Activated CD4-positive, alpha-beta T cell treated with anti-CD3 and anti-CD28 coated beads, Interleukin-2, amount 10 ng/mL, durations not matched to agents 24 days and 14 days (primary cell): ENCODE data around the gene PEX1. TPM values are rescaled to one million over a fixed set of nuclear protein-coding genes. Genes with fewer than 3 reads are reported as not detected.

Experiments used
- DNase-seq: peaks from one replicate; pipeline ENCODE4 v3.0.0; 2022
- H3K27ac Mint-ChIP-seq: one replicate; pipeline ENCODE4 v1.8.0; 2022; ENCODE audit warnings: mild to moderate bottlenecking, mixed read lengths
- H3K27me3 Mint-ChIP-seq: one replicate; pipeline ENCODE4 v1.8.0; 2022; ENCODE audit warnings: mixed read lengths
- H3K36me3 Mint-ChIP-seq: one replicate; pipeline ENCODE4 v1.8.0; 2022; ENCODE audit warnings: low read depth, mild to moderate bottlenecking, mixed read lengths
- H3K4me1 Mint-ChIP-seq: one replicate; pipeline ENCODE4 v1.8.0; 2021; ENCODE audit warnings: mixed read lengths
- H3K4me3 Mint-ChIP-seq: one replicate; pipeline ENCODE4 v1.8.0; 2022; ENCODE audit warnings: mild to moderate bottlenecking, moderate library complexity, mixed read lengths
- H3K9me3 Mint-ChIP-seq: one replicate; pipeline ENCODE4 v1.8.0; 2021; ENCODE audit warnings: mixed read lengths
- intact Hi-C: fragments of 100-400 bp; cut with micrococcal nuclease; formaldehyde crosslinking; loops from one replicate; pipeline ENCODE4 v1.15.1; 2023
- total RNA-seq: library from RNA; stranded (reverse); gene quantifications from 2 replicates; pipeline ENCODE4 v1.2.3, GENCODE V29; 2022

Gene PEX1
- total RNA-seq, 1 donor from 2014 or later = 14.4 TPM

DNA sequence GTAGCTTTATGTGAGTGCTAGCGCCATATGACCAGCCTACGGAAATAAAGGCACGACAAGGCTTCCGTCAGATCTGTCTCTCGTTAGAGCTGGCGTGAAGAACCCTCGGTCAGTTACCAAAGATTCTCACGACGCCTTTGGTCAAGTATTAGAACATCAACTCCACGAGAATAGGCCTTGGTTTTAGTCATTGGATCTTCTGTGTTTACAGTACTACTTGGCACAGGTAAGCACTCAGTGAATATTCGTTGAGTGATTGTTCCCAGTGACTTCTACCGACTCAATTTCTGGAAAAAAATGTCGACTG is 591 bp upstream of the PEX1 start:
- Mint-ChIP-seq H3K4me1 (peaks cover 22% of the 10 kb centered on the region), H3K4me3 (peak overlapping the region; percentile 98), H3K27me3 (peaks cover 2% of the 10 kb centered on the region), H3K9me3 (peaks cover 4% of the 10 kb centered on the region), H3K36me3 (peaks cover 34% of the 10 kb centered on the region), H3K27ac (peak overlapping the region; percentile 98)
- intact Hi-C loops = loop anchor here (1.0 to 5.0 kb wide), 13 partner anchors 43 to 1473 kb away; partner anchors contain the start of genes AKAP9, ANKIB1, BET1 and CYP51A1
- no peak for DNase-seq

DNA sequence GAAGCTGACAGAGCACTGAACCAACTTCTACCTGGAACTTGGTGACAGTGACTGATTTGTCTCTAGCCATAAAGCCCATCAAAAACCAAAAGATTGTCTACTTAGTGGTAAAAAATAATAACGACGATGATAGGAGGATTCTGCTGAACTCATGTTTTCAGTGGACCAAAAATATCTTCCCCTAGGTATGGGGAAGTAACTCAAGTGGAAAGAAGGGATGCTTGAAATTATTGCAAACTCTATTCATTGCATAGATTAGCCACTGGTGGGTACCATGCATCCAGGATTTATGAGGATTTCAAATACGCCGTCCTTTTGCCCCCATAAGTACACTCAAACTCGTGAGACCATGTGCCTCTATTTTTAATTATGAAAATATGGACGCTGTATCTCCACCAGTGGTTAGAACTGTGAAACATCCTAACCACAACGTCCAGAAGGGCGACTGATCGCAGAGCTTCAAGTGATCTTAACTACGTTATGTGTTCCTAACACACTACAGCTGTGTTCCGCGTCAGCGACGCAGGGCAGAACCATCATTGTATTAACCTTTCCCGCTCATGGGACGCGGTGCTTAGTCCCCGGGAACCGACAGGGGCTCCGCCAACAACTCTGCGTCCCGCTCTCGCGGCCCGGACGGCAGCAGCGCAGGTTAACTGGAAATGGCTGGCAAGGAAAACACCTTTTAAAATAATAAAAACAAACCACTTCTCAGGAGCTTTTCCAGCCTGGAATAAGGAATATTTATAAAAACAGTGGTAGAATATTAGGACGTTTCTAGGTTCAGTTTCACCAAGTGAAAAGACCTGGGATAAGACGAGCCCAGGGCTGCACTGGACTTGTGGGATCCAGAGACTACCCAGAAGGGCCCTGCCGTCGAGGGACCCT is 776 bp downstream of the PEX1 start:
- Mint-ChIP-seq H3K27me3 (peaks cover 2% of the 10 kb centered on the region), H3K36me3 (peaks cover 23% of the 10 kb centered on the region), H3K4me3 (peak overlapping the region; percentile 98), H3K27ac (peak overlapping the region; percentile 83), H3K4me1 (peaks cover 22% of the 10 kb centered on the region), H3K9me3 (peaks cover 4% of the 10 kb centered on the region)
- peak; percentile 86 for DNase-seq
- intact Hi-C loops = loop anchor here (1.0 to 5.0 kb wide), 13 partner anchors 45 to 1475 kb away; partner anchors contain the start of genes AKAP9, ANKIB1, BET1 and CYP51A1

DNA sequence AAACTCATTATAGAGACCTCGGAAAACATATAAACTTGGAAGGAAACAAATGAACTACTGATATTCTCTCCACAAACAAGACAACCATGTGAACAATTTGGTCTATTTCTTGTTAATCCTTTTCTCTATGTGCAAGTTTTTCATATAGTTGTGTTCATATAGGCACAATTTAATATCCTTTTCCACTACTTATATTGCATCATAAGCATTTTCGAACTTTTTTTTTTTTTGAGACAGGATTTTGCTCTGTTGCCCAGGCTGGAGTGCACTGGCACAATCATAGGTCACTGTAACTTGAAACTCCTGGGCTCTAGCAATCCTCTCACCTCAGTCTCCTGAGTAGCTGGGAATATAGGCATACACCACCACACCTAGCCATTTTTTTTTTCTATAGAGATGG is 5.2 kb downstream of the PEX1 start:
- Mint-ChIP-seq H3K27ac (no peak overlapping the region), H3K4me3 (no peak overlapping the region), H3K4me1 (peaks cover 12% of the 10 kb centered on the region), H3K36me3 (peaks cover 2% of the 10 kb centered on the region), H3K27me3 (no peaks in the 10 kb centered on the region), H3K9me3 (no peaks in the 10 kb centered on the region)
- DNase-seq = no peak
- intact Hi-C loops = no loop called here

DNA sequence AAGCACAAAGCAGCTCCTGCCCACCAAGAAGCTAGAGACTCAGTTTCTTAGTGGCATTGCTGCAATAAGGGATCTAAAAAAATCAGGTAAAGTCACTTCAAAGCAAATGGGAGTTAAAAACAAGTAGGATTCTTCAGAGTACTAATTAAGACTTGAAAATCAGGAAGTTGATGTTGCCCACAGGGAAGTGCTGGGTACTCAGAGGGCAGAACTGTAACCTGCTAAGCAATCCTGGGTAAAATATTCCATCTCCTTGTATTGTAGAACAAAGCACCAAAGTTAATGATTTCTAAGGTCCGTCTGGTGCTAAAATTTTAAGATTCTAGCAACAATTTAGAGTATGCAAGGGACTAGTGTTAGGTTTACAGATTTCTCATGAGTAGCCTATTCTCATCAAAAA is 8.3 kb downstream of the PEX1 start:
- H3K4me3 Mint-ChIP-seq = no peak overlapping the region
- intact Hi-C loops = no loop called here
- H3K36me3 Mint-ChIP-seq = peaks cover 13% of the 10 kb centered on the region
- H3K27ac Mint-ChIP-seq = no peak overlapping the region
- H3K9me3 Mint-ChIP-seq = no peaks in the 10 kb centered on the region
- DNase-seq = no peak
- H3K27me3 Mint-ChIP-seq = no peaks in the 10 kb centered on the region
- H3K4me1 Mint-ChIP-seq = peaks cover 2% of the 10 kb centered on the region

DNA sequence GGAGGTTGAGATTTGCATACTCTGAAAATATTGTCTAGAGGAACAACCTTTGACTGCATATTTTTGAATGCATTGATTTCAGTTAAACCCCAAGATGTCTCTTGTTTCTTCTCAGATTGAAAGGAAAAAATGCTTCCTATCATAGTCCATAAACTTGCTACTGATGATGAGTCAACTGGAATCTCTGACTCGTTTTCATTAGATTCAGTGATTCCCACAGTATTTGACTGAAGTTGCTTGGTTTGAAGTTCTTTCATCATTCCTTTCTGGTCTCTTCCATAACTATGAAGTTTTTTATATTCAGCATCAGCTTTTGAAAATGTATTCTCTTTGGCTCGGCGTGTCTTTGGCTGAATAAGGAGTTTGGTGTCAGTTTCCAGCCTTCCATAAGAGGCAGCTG is 10.7 kb downstream of the PEX1 start:
- H3K27ac Mint-ChIP-seq = no peak overlapping the region
- H3K4me3 Mint-ChIP-seq = no peak overlapping the region
- intact Hi-C loops = no loop called here
- no peaks in the 10 kb centered on the region for H3K27me3 Mint-ChIP-seq
- H3K36me3 Mint-ChIP-seq = peaks cover 20% of the 10 kb centered on the region
- DNase-seq = no peak
- H3K9me3 Mint-ChIP-seq = no peaks in the 10 kb centered on the region
- H3K4me1 Mint-ChIP-seq = peaks cover 2% of the 10 kb centered on the region

DNA sequence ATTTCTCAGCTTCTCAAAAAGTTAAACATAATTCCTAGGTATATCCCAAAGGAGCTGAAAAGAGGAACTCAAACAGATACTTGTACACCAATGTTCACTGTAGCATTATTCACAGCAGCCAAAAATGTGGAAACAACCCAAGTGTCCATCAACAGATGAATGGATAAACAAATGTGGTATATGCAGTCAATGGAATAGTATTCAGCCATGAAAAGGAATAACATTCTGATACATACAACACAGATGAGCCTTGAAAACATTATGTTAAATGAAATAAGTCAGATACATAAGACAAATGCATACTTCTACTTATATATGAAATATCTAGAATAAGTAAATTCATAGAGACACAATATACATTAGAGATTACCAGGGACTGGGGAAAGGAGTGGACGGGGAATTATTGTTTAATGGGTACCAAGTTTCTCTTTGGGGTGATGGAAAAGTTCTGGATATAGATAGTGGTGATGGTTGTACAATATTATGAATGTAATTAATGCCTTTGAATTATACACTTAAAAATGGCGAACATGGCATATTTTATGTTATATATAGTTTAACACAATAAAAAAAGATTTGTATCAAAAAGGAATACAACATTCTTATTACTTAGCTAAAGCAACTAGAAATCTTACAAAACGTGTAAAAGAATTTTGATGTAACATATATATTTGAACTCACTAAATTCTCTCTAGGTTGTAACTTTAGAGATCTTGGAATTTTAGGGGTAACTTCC is 15.0 kb downstream of the PEX1 start:
- peaks cover 18% of the 10 kb centered on the region for H3K36me3 Mint-ChIP-seq
- H3K27ac Mint-ChIP-seq = no peak overlapping the region
- peaks cover 2% of the 10 kb centered on the region for H3K4me1 Mint-ChIP-seq
- no peaks in the 10 kb centered on the region for H3K27me3 Mint-ChIP-seq
- H3K4me3 Mint-ChIP-seq = no peak overlapping the region
- H3K9me3 Mint-ChIP-seq = no peaks in the 10 kb centered on the region
- intact Hi-C loops = no loop called here
- no peak for DNase-seq

DNA sequence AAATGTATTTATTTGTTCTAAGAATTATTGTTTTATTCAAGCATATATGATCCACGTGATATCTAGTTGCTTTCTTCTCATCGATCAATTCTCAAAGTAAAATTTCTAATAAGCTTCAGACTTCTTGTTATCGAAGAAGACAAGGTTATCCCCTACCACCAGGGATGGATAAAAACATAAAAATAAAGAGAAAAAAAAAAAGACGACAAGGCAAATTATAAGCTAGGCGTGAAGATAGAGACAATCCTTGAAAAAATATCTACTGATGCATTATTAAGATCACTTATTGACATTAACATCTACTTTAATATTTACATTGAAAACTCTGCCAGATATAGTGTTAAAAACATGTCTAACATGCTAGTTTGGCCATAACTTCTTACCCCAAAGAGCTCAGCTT is 19.4 kb downstream of the PEX1 start:
- peaks cover 2% of the 10 kb centered on the region for H3K4me1 Mint-ChIP-seq
- H3K27ac Mint-ChIP-seq = no peak overlapping the region
- H3K27me3 Mint-ChIP-seq = no peaks in the 10 kb centered on the region
- H3K9me3 Mint-ChIP-seq = no peaks in the 10 kb centered on the region
- intact Hi-C loops = no loop called here
- no peak overlapping the region for H3K4me3 Mint-ChIP-seq
- peaks cover 12% of the 10 kb centered on the region for H3K36me3 Mint-ChIP-seq
- DNase-seq = no peak

DNA sequence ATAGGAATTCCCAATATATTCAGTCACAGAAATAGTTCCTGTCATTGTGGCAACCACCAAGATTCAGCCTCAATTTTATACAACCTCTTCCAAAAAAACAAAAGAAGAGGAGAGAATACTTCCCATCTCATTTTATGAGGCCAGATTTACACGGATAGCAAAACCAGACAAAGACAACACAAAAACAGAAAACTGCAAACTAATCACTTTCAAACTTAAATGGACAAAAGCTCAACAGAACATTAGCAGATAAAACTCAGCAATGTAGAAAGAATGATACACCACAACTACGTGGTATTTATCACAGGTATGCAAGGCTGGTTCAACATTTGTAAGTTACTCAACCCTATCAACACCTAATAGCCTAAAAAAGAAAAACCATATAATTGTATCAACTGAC is 22.0 kb downstream of the PEX1 start:
- no peak overlapping the region for H3K27ac Mint-ChIP-seq
- H3K36me3 Mint-ChIP-seq = peaks cover 15% of the 10 kb centered on the region
- no peaks in the 10 kb centered on the region for H3K9me3 Mint-ChIP-seq
- H3K4me1 Mint-ChIP-seq = peaks cover 8% of the 10 kb centered on the region
- no peak for DNase-seq
- no peaks in the 10 kb centered on the region for H3K27me3 Mint-ChIP-seq
- H3K4me3 Mint-ChIP-seq = no peak overlapping the region
- intact Hi-C loops = no loop called here

DNA sequence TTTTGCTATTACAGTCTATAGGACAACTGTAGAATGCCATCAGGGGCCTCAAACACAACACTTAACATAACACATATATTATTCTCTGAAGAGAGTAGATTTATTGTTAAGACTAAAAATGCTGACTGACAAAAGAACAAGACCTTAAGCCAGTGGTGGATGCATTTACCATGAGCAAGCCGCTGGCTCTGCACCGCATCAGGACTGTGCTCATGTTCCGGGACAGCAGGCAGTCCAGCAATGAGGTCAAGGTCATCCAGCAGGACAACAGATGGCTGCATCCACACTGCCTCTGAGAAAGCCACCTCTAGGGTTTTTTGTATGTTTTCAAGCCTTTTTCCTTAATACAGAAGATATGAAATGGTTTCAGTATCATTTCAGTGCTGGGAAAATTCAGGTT is 23.8 kb downstream of the PEX1 start:
- no peak overlapping the region for H3K4me3 Mint-ChIP-seq
- H3K27me3 Mint-ChIP-seq = no peaks in the 10 kb centered on the region
- DNase-seq = no peak
- peaks cover 8% of the 10 kb centered on the region for H3K4me1 Mint-ChIP-seq
- no peaks in the 10 kb centered on the region for H3K9me3 Mint-ChIP-seq
- no peak overlapping the region for H3K27ac Mint-ChIP-seq
- intact Hi-C loops = no loop called here
- H3K36me3 Mint-ChIP-seq = peaks cover 23% of the 10 kb centered on the region

DNA sequence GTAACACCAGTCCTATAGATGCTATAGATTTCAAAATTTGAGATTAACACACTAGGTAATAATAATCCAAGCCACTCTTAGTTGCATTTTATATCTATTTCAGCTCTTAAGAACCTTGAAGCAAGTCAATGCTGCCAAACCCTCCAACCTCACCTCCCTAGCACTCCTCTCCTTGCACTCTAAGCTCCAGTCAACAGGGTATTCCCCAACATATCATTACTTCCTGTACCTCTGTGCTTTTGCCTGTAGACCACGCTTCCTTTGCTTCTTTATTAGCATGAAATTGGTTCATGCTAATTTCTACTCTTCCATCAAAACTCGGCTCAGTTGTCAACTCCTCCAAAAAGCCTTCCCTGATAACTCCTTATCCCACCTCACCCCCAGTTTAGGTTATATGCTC is 24.6 kb downstream of the PEX1 start:
- intact Hi-C loops = no loop called here
- no peak overlapping the region for H3K27ac Mint-ChIP-seq
- peaks cover 27% of the 10 kb centered on the region for H3K36me3 Mint-ChIP-seq
- H3K4me3 Mint-ChIP-seq = no peak overlapping the region
- peaks cover 8% of the 10 kb centered on the region for H3K4me1 Mint-ChIP-seq
- no peaks in the 10 kb centered on the region for H3K9me3 Mint-ChIP-seq
- DNase-seq = peak; percentile 53
- no peaks in the 10 kb centered on the region for H3K27me3 Mint-ChIP-seq

DNA sequence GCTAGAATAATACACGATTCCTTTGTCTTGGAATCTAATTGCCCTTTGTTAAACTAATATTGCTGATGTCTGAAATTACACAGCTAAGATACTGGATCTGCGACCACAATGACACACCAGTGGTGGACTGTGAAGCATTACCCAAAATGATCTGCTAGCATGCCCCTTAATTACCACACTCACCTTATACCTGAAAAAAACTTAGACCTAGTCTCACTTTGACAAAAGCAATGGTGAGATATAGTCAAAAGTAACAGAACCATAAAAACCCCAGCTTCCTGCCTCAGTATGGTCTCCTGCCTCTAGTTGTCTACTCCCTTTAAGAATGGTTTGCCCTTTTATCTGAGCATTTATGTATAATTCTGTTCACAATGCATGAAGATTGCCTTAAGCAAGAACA is 29.8 kb downstream of the PEX1 start:
- H3K27ac Mint-ChIP-seq = no peak overlapping the region
- no peak overlapping the region for H3K4me3 Mint-ChIP-seq
- DNase-seq = peak; percentile 42
- H3K27me3 Mint-ChIP-seq = no peaks in the 10 kb centered on the region
- H3K4me1 Mint-ChIP-seq = peaks cover 2% of the 10 kb centered on the region
- intact Hi-C loops = no loop called here
- H3K9me3 Mint-ChIP-seq = no peaks in the 10 kb centered on the region
- H3K36me3 Mint-ChIP-seq = peaks cover 28% of the 10 kb centered on the region

DNA sequence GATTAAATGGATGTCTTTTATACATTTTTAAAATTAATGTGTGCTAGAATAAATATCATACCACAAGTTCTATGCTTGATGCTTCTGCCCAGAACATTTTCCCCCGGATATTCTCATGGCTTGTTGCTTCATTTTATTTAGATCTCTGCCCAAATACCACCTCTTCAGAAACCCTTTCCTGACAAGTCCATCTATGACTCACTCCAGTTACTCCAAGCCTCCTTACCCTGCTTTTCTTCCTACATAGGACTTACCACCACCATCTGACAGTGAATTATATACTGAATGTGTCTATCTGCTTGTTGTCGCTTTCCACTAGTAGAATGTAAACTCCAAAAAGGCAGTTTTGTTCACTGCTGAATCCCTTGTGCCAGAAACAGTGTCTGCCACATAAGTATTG is 31.4 kb downstream of the PEX1 start:
- Mint-ChIP-seq H3K27ac (no peak overlapping the region), H3K4me3 (no peak overlapping the region), H3K9me3 (no peaks in the 10 kb centered on the region), H3K27me3 (no peaks in the 10 kb centered on the region), H3K36me3 (peaks cover 28% of the 10 kb centered on the region), H3K4me1 (no peaks in the 10 kb centered on the region)
- intact Hi-C loops = no loop called here
- peak; percentile 14 for DNase-seq

DNA sequence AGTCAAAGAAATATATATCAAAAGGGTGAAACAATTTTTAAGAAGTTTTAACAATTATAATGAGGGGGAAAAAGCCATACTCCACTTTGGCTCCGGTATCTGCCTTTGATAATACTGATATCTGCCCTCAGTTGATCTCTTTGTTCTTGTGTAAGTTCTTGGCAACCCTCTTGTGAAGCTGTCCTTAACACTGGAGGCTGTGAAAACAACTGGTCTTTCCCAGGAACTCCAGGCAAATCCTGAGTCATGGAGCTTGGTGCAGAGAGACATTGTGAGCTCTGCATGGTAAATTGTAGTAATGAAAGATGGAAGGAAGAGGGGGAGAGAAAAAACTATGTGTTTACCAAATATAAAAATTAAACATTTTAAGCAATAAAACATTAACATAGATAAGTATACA is 38.7 kb downstream of the PEX1 start:
- Mint-ChIP-seq H3K4me1 (no peaks in the 10 kb centered on the region), H3K4me3 (no peak overlapping the region), H3K27me3 (no peaks in the 10 kb centered on the region), H3K27ac (no peak overlapping the region), H3K9me3 (no peaks in the 10 kb centered on the region), H3K36me3 (peaks cover 24% of the 10 kb centered on the region)
- intact Hi-C loops = no loop called here
- peak; percentile 22 for DNase-seq

DNA sequence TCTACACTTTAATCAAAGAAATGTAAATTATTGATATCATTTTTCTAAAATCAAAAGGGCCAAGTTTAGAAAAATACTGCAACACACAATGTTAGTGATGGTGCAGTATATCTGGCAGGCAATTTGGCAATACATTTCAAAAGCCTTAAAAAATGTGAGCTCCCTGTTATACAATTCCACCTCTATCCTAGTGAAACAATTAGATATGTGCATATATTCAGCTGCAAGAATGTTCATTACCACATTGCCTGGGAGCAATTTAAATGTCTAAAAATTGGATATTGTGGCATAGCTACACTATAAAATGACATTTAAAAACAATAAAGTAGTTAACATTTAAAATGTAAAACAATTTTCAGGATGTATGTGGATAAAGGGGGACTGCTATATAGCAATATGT is 40.5 kb downstream of the PEX1 start:
- no peaks in the 10 kb centered on the region for H3K9me3 Mint-ChIP-seq

More for the DNA sequence above, 40.5 kb downstream of the PEX1 start:
- no peak for DNase-seq
- H3K4me1 Mint-ChIP-seq = no peaks in the 10 kb centered on the region
- H3K36me3 Mint-ChIP-seq = peaks cover 18% of the 10 kb centered on the region
- no peak overlapping the region for H3K27ac Mint-ChIP-seq
- H3K4me3 Mint-ChIP-seq = no peak overlapping the region
- intact Hi-C loops = no loop called here
- H3K27me3 Mint-ChIP-seq = no peaks in the 10 kb centered on the region
